Colonic mucosa (tissue), 4 donors: Measurements from ENCODE around the gene TTN. TPM values are rescaled to one million over a fixed set of nuclear protein-coding genes. Genes with fewer than 3 reads are reported as not detected.

Source experiments
- DNase-seq: peaks from one replicate; pipeline ENCODE4 v3.0.0-alpha.2; 2020
- H3K27ac ChIP-seq: fragments of 200-600 bp; one replicate; pipeline ENCODE4 v1.8.0; 2021
- H3K27me3 ChIP-seq: fragments of 200-600 bp; one replicate; pipeline ENCODE4 v1.8.0; 2021
- H3K36me3 ChIP-seq: fragments of 200-600 bp; one replicate; pipeline ENCODE4 v1.8.0; 2021
- H3K4me1 ChIP-seq: fragments of 200-600 bp; one replicate; pipeline ENCODE4 v1.8.0; 2021; ENCODE audit warnings: mild to moderate bottlenecking
- H3K4me3 ChIP-seq: fragments of 200-600 bp; one replicate; pipeline ENCODE4 v1.8.0; 2021
- H3K9ac ChIP-seq, 2 donors: one replicate each; pipeline ENCODE4 v1.7.0; 2013; ENCODE audit warnings: control low read depth in 2 of 2, low read depth in 2 of 2, low read length in 2 of 2
- H3K9me3 ChIP-seq: fragments of 200-600 bp; one replicate; pipeline ENCODE4 v1.8.0; 2021
- CTCF ChIP-seq: fragments of 200-600 bp; IDR thresholded peaks from one replicate; pipeline ENCODE4 v1.8.0; 2022; ENCODE audit warnings: antibody characterized with exemption, mild to moderate bottlenecking
- intact Hi-C: fragments of 100-400 bp; cut with DNase I; formaldehyde crosslinking; loops from one replicate; pipeline ENCODE4 v1.14.1; 2022
- total RNA-seq, 2 donors: library from RNA; stranded (reverse); fragmentation: NEBNext Ultra II Directional in 1 of 2; extraction: Animal tissue kit (Norgen Biotek cat#: 25700) in 1 of 2; gene quantifications; one replicate each; pipeline ENCODE4 v1.2.1, GENCODE V29; 2021
- donor health status: healthy.
- donor health status: DM: no; HTN: no; CAD: no.
- donor health status: DM: no; HTN: no; CAD: no.

TTN gene
- total RNA-seq, 2 donors from 2014 or later = 0.99 to 1.8 TPM

DNA sequence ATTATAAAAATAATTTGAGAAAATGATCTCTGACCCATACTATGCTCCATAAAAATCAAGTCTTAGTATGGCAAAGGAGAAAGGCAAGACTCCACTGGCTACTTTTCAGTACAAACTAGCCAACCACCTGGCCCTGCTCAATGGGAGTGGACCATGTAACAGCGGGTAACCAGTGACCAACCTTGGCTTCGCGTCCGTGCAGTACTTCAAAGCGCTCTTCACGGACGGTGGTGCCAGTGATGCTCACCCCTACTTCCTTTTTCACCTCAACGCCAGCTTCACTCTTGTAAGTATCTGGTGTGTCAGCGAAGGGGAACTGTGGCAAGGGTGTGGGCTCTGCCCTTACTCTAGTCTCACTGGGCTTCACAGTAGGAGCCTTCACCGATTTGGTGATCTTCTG, 23.3 kb downstream of the TTN start:
- no peak for DNase-seq
- H3K9ac ChIP-seq = no peak overlapping the region

GRCh38 chr2:178782236-178782635, 25.0 kb downstream of the TTN start:
- Histone ChIP-seq H3K9me3 (no peaks in the 10 kb centered on the region), H3K9ac (no peak overlapping the region), H3K4me1 (no peaks in the 10 kb centered on the region), H3K4me3 (no peak overlapping the region), H3K36me3 (no peaks in the 10 kb centered on the region), H3K27ac (no peak overlapping the region), H3K27me3 (no peaks in the 10 kb centered on the region)
- TF ChIP-seq CTCF = no peak
- DNase-seq = no peak
- intact Hi-C loops = no loop called here

More for the DNA sequence above, 23.3 kb downstream of the TTN start:
- intact Hi-C loops = no loop called here
- H3K4me1 ChIP-seq = no peaks in the 10 kb centered on the region
- H3K36me3 ChIP-seq = no peaks in the 10 kb centered on the region
- no peak overlapping the region for H3K27ac ChIP-seq
- H3K9me3 ChIP-seq = no peaks in the 10 kb centered on the region
- no peaks in the 10 kb centered on the region for H3K27me3 ChIP-seq
- TF ChIP-seq CTCF = no peak
- H3K4me3 ChIP-seq = no peak overlapping the region

DNA sequence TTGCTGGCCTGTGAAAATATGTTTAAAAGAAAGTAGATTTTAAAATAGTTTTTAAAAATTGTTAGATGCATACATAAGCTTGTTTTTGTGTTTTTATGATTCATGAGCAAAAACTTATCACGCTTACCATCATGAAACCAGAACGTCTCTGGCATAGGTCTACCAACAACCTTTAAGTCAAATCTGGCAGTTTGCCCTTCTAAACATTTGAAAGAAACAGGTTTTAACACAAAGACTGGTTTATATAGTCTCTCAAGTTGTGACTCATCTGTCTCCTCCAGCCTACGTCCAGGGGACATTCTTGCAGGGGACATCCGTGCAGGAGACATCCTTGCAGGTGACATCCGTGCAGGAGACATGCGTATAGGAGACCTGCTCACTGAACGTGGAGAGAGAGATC, 29.6 kb downstream of the TTN start:
- no peak for TF ChIP-seq CTCF
- intact Hi-C loops = no loop called here
- no peaks in the 10 kb centered on the region for H3K9me3 ChIP-seq
- no peaks in the 10 kb centered on the region for H3K36me3 ChIP-seq
- H3K4me3 ChIP-seq = no peak overlapping the region
- H3K27me3 ChIP-seq = no peaks in the 10 kb centered on the region
- H3K9ac ChIP-seq = no peak overlapping the region
- H3K4me1 ChIP-seq = no peaks in the 10 kb centered on the region
- DNase-seq = no peak
- H3K27ac ChIP-seq = no peak overlapping the region

GRCh38 chr2:178776751-178777150, 30.5 kb downstream of the TTN start:
- Histone ChIP-seq H3K9ac (no peak overlapping the region), H3K4me1 (no peaks in the 10 kb centered on the region), H3K36me3 (no peaks in the 10 kb centered on the region), H3K4me3 (no peak overlapping the region), H3K27ac (no peak overlapping the region), H3K27me3 (no peaks in the 10 kb centered on the region), H3K9me3 (no peaks in the 10 kb centered on the region)
- intact Hi-C loops = no loop called here
- TF ChIP-seq CTCF = no peak
- DNase-seq = no peak

GRCh38 chr2:178775975-178776374, 31.2 kb downstream of the TTN start:
- no peak overlapping the region for H3K4me3 ChIP-seq
- no peak overlapping the region for H3K27ac ChIP-seq
- no peaks in the 10 kb centered on the region for H3K27me3 ChIP-seq
- no peak for DNase-seq
- no peaks in the 10 kb centered on the region for H3K36me3 ChIP-seq
- TF ChIP-seq CTCF = no peak
- no peaks in the 10 kb centered on the region for H3K4me1 ChIP-seq
- H3K9ac ChIP-seq = no peak overlapping the region
- no peaks in the 10 kb centered on the region for H3K9me3 ChIP-seq
- intact Hi-C loops = no loop called here

DNA sequence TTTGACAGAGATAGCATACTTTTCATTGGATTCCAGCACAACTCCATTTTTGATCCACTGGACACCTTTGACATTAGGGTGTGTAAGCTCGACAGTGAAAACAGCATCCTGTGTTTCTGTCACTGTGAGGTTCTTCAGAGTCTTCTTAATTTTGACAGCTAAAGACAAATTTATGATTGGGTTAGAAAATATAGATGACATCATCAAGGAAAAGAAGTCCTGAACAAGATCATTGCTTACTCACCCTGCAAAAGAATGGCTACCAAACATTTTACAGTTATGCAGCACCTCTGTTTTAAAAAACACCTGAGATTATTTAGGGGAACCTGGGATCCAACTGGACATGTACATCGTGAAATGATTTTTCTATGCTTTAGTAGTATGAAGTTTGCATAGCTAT, 36.7 kb downstream of the TTN start:
- Histone ChIP-seq H3K9ac (no peak overlapping the region), H3K36me3 (no peaks in the 10 kb centered on the region), H3K27me3 (no peaks in the 10 kb centered on the region), H3K4me1 (no peaks in the 10 kb centered on the region), H3K4me3 (no peak overlapping the region), H3K9me3 (no peaks in the 10 kb centered on the region), H3K27ac (no peak overlapping the region)
- DNase-seq = no peak
- intact Hi-C loops = no loop called here
- TF ChIP-seq CTCF = no peak
